Endothelial cell of hepatic sinusoid (primary cell): ENCODE results near the gene PDE3B.
"Not testable (repeated sequence)": the region's sequence is repeated elsewhere in the genome, so short reads cannot be mapped to it uniquely, and the experiment has no call there.

Experiments used
- in situ Hi-C: cut with HindIII; loops from 2 replicates; pipeline ENCODE4 v1.10.0; 2017; ENCODE audit warnings: low sequenced_read_pairs

The PDE3B gene

GRCh38 chr11:14673824-14674405 is 30.3 kb downstream of the PDE3B start:
- in situ Hi-C loops: no loop called here

GRCh38 chr11:14676068-14676467 is 32.5 kb downstream of the PDE3B start:
- in situ Hi-C loops: no loop called here

- in situ Hi-C loops: no loop called here
Measured at GRCh38 chr11:14677146-14677545, 33.5 kb downstream of the PDE3B start.

GRCh38 chr11:14678350-14678749 is 34.7 kb downstream of the PDE3B start:
- in situ Hi-C loops: no loop called here

- in situ Hi-C loops: no loop called here
Measured at GRCh38 chr11:14679662-14680061, 36.1 kb downstream of the PDE3B start.

- in situ Hi-C loops: not testable (repeated sequence)
Measured at GRCh38 chr11:14684234-14684915, 40.8 kb downstream of the PDE3B start.

- in situ Hi-C loops: no loop called here
Measured at GRCh38 chr11:14687456-14687855, 43.9 kb downstream of the PDE3B start.

- in situ Hi-C loops: no loop called here
Measured at GRCh38 chr11:14687943-14688627, 44.5 kb downstream of the PDE3B start.

GRCh38 chr11:14695656-14696055 is 52.1 kb downstream of the PDE3B start:
- in situ Hi-C loops: not testable (repeated sequence)

GRCh38 chr11:14698771-14699170 is 55.2 kb downstream of the PDE3B start:
- in situ Hi-C loops: no loop called here

- in situ Hi-C loops: no loop called here
Measured at GRCh38 chr11:14700593-14700992, 57.0 kb downstream of the PDE3B start.

- in situ Hi-C loops: no loop called here
Measured at GRCh38 chr11:14702760-14703159, 59.2 kb downstream of the PDE3B start.

GRCh38 chr11:14703731-14704130 is 60.1 kb downstream of the PDE3B start:
- in situ Hi-C loops: no loop called here

GRCh38 chr11:14705067-14705466 is 61.5 kb downstream of the PDE3B start:
- in situ Hi-C loops: no loop called here

GRCh38 chr11:14713496-14714244 is 70.1 kb downstream of the PDE3B start:
- in situ Hi-C loops: loop anchor here (5.0 kb wide), 1 partner anchor 54 kb away; no protein-coding TSS in a partner anchor

GRCh38 chr11:14715669-14716068 is 72.1 kb downstream of the PDE3B start:
- in situ Hi-C loops: not testable (repeated sequence)

- in situ Hi-C loops: no loop called here
Measured at GRCh38 chr11:14722496-14722895, 78.9 kb downstream of the PDE3B start.

GRCh38 chr11:14725150-14725549 is 81.5 kb downstream of the PDE3B start:
- in situ Hi-C loops: no loop called here

GRCh38 chr11:14727215-14727614 is 83.6 kb downstream of the PDE3B start:
- in situ Hi-C loops: no loop called here

- in situ Hi-C loops: no loop called here
Measured at GRCh38 chr11:14727746-14728145, 84.1 kb downstream of the PDE3B start.

GRCh38 chr11:14740539-14740938 is 96.9 kb downstream of the PDE3B start:
- in situ Hi-C loops: not testable (repeated sequence)
